OCI-LY3 (cell line): ENCODE results near the gene TMEM150C.
A peak's percentile ranks its signal among the peaks of the same experiment; 100 is the strongest.

Source experiments
- EZH2phosphoT487 ChIP-seq: fragments of 200-600 bp; shearing (Covaris generic); IDR thresholded peaks from 2 replicates; pipeline ENCODE4 v1.6.1; 2018; ENCODE audit warnings: antibody characterized with exemption, mixed run types, low read depth
- TF ChIP-seq, protein P1 (sequence below): fragments of 200-600, 300-600 bp; sonication (generic); IDR thresholded peaks from 2 replicates; pipeline ENCODE4 v1.5.1; 2014; ENCODE audit warnings: antibody characterized with exemption, low read length, low read depth

DNA sequence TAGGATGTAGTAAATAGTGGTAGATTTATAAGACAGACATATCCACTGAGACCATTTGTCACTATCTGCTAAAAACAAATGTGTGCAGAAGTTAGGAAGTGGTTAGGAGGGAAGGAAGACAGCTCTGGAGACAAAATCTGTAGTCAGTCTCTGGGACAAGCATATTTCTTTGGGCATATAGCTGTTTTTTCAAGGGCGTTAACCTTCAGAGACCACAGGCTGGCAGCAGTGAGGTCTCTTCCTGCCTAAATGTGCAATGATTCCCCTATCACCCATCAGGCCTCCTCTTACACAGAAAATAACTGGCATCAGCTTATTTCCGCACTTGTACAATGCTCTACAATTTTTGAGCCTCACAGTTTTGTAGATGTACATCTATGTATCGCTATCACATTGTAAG is 6.5 kb downstream of the TMEM150C start:
- TF ChIP-seq, protein P1, sequence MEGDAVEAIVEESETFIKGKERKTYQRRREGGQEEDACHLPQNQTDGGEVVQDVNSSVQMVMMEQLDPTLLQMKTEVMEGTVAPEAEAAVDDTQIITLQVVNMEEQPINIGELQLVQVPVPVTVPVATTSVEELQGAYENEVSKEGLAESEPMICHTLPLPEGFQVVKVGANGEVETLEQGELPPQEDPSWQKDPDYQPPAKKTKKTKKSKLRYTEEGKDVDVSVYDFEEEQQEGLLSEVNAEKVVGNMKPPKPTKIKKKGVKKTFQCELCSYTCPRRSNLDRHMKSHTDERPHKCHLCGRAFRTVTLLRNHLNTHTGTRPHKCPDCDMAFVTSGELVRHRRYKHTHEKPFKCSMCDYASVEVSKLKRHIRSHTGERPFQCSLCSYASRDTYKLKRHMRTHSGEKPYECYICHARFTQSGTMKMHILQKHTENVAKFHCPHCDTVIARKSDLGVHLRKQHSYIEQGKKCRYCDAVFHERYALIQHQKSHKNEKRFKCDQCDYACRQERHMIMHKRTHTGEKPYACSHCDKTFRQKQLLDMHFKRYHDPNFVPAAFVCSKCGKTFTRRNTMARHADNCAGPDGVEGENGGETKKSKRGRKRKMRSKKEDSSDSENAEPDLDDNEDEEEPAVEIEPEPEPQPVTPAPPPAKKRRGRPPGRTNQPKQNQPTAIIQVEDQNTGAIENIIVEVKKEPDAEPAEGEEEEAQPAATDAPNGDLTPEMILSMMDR, result peak; percentile 13; the same call in 1 of the 2 replicates
- no peak for TF ChIP-seq EZH2phosphoT487
